Stimulated activated CD4-positive, alpha-beta T cell treated with anti-CD3 and anti-CD28 coated beads, Interleukin-12 subunit alpha, Interleukin-12 subunit beta, amount 100 ng/mL, for 4 hours (primary cell): Measurements from ENCODE around the gene DPP10.
"Not testable (repeated sequence)": the region's sequence is repeated elsewhere in the genome, so short reads cannot be mapped to it uniquely, and the experiment has no call there.

Experiments
- DNase-seq: peaks from one replicate; pipeline ENCODE4 v3.0.0-alpha.2; 2020

The DPP10 gene

DNA sequence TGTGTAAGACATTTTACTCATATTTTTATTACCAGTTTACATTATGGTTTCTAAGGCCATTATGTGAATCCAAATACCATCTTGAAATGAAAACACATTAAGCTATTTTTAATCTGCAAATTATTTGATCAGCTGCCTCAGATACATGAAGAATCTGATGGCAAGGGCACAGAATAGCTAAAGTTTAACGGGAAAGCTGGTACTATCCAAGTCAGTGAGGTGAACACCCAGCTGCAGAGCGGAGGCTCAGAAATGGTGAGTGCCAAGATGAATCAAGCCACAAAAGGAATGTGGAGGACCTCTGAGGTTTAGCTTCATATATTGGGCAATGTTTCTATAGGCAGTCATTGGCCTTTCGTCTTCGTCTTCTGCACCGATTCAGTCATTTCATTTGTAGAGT lies 75.1 kb downstream of the DPP10 start:
- no peak for DNase-seq

- no peak for DNase-seq
These were observed 76.3 kb downstream of the DPP10 start for GRCh38 chr2:114518738-114519137.

DNA sequence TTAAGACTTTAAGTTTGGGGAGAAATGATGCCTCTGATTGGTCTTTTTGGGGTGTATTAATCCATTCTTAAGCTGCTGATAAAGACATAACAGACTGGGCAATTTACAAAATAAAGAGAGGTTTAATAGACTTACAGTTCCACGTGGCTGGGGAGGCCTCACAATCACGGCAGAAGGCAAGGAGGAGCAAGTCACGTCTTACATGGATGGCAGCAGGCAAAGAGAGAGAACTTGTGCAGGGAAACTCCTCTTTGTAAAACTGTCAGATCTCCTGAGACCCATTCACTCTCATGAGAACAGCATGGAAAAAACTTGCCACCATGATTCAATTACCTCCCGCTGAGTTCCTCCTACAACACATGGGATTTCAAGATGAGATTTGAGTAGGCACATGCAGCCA lies 80.2 kb downstream of the DPP10 start:
- DNase-seq = not testable (repeated sequence)

- DNase-seq = no peak
These were observed 83.5 kb downstream of the DPP10 start for GRCh38 chr2:114525955-114526354.

DNA sequence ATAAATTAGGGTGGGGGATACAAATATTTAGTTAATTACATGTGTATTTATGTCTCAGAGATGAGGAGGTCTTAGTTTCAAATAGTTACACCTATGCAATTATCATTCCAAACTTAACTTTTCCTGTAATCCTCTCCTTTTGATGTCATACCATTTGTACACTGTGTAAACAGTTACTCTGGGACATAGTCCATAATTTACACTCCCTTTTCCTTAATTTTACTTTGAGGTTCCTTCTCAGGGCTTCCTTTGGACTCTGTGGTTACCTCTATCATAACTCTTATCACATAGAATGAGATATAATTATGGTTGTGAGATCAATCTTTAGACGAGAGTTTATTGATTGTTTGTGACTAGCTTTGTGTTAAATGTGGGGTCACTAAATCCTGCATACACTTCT lies 84.4 kb downstream of the DPP10 start:
- no peak for DNase-seq

GRCh38 chr2:114527330-114527983 lies 85.0 kb downstream of the DPP10 start:
- no peak for DNase-seq

DNA sequence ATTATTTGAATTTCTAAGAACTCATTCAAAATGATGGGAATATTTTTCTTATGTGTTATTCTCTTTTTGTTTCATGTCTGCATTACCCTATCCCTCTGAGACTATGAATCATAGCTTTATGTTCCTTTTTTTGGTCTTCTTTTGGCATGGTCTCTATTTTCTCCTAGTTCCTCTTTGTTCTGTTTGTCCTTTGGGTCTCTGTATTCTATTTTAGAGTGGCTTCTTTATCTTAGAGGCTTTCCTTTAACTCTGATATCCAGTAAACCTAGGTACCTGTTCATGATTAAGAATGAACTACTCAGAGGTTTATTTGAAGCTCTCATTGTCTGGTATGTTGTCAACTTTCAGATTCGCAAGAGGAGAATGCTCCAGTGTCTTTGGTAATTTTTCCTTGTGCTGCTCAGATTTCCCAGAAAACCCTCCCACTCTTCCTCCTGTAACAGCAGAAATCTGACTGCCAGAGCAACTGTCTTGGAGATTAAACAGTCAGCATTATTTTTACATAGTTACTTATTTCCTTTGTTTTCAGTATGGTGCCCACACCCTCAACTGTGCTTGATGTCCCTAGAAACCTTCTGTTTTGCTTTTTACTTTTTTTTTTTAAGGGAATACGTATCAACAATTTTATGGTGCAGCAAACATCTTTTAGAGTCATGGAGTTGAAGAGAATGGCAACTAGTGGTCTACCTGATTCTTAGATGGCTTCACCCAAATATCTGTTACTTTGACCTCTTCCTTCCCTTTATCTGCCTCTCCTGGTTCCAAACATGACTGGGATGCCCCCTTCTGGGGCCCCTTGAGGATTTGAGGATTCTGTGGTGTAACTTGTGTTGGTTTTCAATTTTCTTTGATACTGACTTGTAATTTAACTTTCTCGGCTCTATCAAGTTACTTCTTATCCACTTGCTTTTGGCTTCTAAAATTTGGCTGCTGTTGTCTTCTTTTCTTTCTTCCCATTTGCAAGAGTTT lies 92.0 kb downstream of the DPP10 start:
- DNase-seq = no peak

GRCh38 chr2:114537777-114538176 lies 95.3 kb downstream of the DPP10 start:
- no peak for DNase-seq

DNA sequence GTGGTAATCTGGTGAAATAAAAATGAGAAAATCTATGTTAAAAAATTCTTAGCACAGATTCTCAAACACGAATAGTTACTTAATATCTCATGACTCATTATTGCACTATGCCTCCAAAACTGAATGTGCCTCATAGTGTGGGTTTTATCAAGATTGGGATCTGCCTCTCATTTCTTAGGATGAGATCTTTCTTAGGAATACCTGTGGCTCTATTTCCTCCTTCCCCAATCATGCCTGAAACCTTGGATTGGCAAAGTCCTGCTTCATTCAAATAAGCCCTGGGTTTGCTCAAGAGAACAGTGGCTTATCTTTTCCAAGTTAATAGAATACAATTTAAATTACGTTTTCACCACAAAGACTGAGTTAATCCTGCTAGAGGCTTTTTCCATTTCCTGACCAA lies 100.3 kb downstream of the DPP10 start:
- no peak for DNase-seq

- no peak for DNase-seq
These were observed 100.9 kb downstream of the DPP10 start for GRCh38 chr2:114543236-114543766.

DNA sequence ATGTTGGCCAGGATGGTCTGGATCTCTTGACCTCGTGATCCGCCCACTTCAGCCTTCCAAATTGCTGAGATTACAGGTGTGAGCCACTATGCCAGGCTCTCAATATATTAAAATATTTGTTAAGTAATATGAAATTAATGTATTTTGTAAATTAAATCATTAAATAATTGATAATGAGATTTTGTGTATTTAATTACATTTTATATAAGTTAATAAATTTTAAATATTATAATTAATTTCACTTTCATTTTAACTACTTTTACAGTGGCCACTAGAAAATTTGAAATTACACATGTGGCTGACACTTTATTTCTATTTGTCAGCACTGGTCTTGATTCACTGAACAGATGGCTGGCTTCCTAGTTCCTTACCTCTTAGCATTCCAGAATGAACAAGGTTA lies 102.6 kb downstream of the DPP10 start:
- no peak for DNase-seq

GRCh38 chr2:114546531-114546930 lies 104.1 kb downstream of the DPP10 start:
- no peak for DNase-seq

- DNase-seq = no peak
These were observed 105.7 kb downstream of the DPP10 start for GRCh38 chr2:114548151-114548550.

GRCh38 chr2:114550364-114550763 lies 107.9 kb downstream of the DPP10 start:
- no peak for DNase-seq

DNA sequence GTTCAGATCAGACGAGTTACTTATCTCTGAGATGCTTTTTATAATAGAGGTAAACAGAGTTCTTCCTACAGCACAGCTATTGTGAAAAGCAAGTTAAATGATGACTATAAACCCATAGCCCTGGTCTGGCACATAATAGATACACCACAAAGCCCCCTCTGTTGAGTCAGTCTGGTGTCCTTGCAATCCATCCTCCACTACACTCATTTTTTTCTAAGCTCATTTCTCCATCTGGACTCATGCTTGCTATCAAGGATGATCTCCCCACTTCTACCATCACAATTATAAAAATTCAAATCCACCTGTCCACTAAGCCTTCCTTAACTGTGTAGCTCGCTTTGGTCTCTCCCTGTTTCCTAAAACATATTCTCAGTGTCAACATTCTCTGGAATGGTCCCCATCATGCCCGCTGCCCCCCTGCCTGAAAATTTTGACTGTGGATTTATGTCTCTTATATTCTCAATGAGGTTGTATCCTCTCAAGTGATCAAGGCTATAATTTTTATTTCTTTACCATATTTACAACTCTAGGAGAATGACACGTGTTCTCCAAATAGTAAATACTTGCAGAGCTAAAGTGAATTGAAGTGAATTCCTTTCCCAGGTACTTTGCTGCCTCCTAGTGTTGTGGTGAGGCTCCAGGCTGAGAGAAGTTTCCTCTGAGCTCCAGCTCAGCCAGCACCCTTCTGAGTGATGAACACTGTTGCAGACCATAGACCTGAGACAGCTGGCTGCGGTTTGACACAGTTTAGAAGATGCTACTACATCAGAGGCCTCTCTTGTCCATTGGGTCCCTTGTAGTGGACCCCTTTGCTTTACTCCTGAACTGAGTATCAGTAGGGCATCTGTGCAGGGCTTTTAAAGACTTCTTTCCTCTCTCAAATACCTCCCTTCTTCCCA lies 108.7 kb downstream of the DPP10 start:
- DNase-seq = no peak

GRCh38 chr2:114553027-114553426 lies 110.6 kb downstream of the DPP10 start:
- DNase-seq = no peak

GRCh38 chr2:114569166-114569565 lies 126.7 kb downstream of the DPP10 start:
- no peak for DNase-seq

DNA sequence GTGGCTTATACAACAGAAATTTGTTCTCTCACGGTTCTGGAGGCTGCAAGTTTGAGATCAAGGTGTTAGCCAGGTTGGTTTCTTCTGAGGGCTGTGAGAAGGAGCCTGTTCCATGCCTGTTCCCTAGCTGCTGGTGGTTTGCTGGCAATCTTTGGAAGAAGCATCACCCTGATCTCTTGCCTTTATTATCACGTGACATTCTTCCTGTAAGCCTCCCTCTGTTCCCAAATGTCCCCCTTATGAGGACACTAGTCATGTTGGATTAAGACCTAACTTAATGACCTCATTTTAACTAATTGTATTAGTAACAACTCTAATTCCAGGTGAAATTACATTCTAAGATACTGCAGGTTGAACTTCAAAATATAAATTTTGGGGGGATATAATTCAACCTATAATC lies 135.2 kb downstream of the DPP10 start:
- no peak for DNase-seq

- no peak for DNase-seq
These were observed 137.1 kb downstream of the DPP10 start for GRCh38 chr2:114579542-114579941.

GRCh38 chr2:114580691-114581090 lies 138.2 kb downstream of the DPP10 start:
- DNase-seq = no peak

GRCh38 chr2:114598329-114598728 lies 155.9 kb downstream of the DPP10 start:
- DNase-seq = no peak

GRCh38 chr2:114609203-114609602 lies 166.8 kb downstream of the DPP10 start:
- no peak for DNase-seq

- no peak for DNase-seq
These were observed 167.4 kb downstream of the DPP10 start for GRCh38 chr2:114609801-114610200.
